Endothelial cell of umbilical vein (primary cell): ENCODE data around the gene TOGARAM2. TPM values are rescaled to one million over a fixed set of nuclear protein-coding genes. Genes with fewer than 3 reads are reported as not detected.

Experiments used
- BruUV-seq: library from RNA; stranded (reverse); fragments of 400-500 nt; replicated peaks from 2 replicates; lab custom pipeline; 2021; lab: Mats Ljungman, UMichigan
- CTCF ChIA-PET: fragments of 300-600, 350-600 bp; sonication (Branson Sonifier 250); formaldehyde crosslinking; loops from one replicate; lab custom pipeline; 2021; ENCODE audit warnings: antibody characterized with exemption, inconsistent platforms; lab: Charles Lee
- POLR2A ChIA-PET: fragments of 300-600, 350-600 bp; sonication (Branson Sonifier 250); formaldehyde crosslinking; loops from one replicate; lab custom pipeline; 2021; ENCODE audit warnings: antibody characterized with exemption, inconsistent platforms; lab: Charles Lee
- DNase-seq: peaks from one replicate; pipeline ENCODE4 v3.0.0-alpha.2; 2011; ENCODE audit warnings: low read depth, low spot score
- FAIRE-seq: peaks from 2 replicates; lab custom pipeline; 2011; peaks lifted over from hg19 to GRCh38; lab: Jason Lieb, UNC
- H2AFZ ChIP-seq: 2 replicates; pipeline ENCODE4 v1.6.0; 2012; ENCODE audit warnings: low read depth, low read length, control low read depth, inconsistent platforms
- H3K27ac ChIP-seq: 2 replicates; pipeline ENCODE4 v1.5.1; 2011; ENCODE audit warnings: low read depth, mild to moderate bottlenecking, control low read depth, low read length, moderate library complexity; ENCODE audit not compliant: insufficient read depth
- H3K27me3 ChIP-seq, 2 experiments: 2 replicates each; pipeline versions ENCODE4 v1.6.0 to v1.6.1; 2011; ENCODE audit warnings: low read length in 2 of 2, mixed read lengths in 1 of 2; ENCODE audit not compliant: control insufficient read depth in 2 of 2, insufficient read depth in 2 of 2
- H3K36me3 ChIP-seq, 2 experiments: 2 replicates in 1 of 2; 3 replicates in 1 of 2; pipeline ENCODE4 v1.5.1; 2011; ENCODE audit warnings: low read length in 2 of 2, mild to moderate bottlenecking in 1 of 2, moderate library complexity in 1 of 2; ENCODE audit not compliant: control insufficient read depth in 2 of 2, insufficient read depth in 2 of 2; ENCODE audit errors: extremely low read depth in 1 of 2
- H3K4me1 ChIP-seq: 3 replicates; pipeline ENCODE4 v1.5.1; 2011; ENCODE audit warnings: mild to moderate bottlenecking, low read length; ENCODE audit not compliant: control insufficient read depth, insufficient read depth; ENCODE audit errors: extremely low read depth
- H3K4me2 ChIP-seq: 2 replicates; pipeline ENCODE4 v1.6.1; 2011; ENCODE audit warnings: low read length, control low read depth, mixed read lengths; ENCODE audit not compliant: insufficient read depth
- H3K4me3 ChIP-seq, 3 experiments: fragments of 200-600 bp in 1 of 3; sonication (generic), shearing (Covaris generic) in 1 of 3; replicated peaks in 1 of 3; 2 replicates each; pipeline ENCODE4 v1.5.1; 2011 to 2016; ENCODE audit warnings: control low read depth in 3 of 3, low read length in 3 of 3, mild to moderate bottlenecking in 2 of 3, inconsistent platforms in 1 of 3, low read depth in 1 of 3, moderate library complexity in 1 of 3; ENCODE audit not compliant: insufficient read depth in 1 of 3
- H3K79me2 ChIP-seq: 2 replicates; pipeline ENCODE4 v1.6.0; 2012; ENCODE audit warnings: low read length, inconsistent platforms; ENCODE audit not compliant: control insufficient read depth, insufficient read depth
- H3K9ac ChIP-seq: replicated peaks from 2 replicates; pipeline ENCODE3; 2011; ENCODE audit warnings: low read length, control low read depth; ENCODE audit not compliant: insufficient read depth; ENCODE audit errors: extremely low read depth
- H3K9me1 ChIP-seq: replicated peaks from 3 replicates; pipeline ENCODE4 v1.6.0; 2011; ENCODE audit warnings: mild to moderate bottlenecking, low read length; ENCODE audit not compliant: control insufficient read depth, insufficient read depth; ENCODE audit errors: extremely low read depth
- H3K9me3 ChIP-seq: replicated peaks from 2 replicates; pipeline ENCODE4 v1.5.1; 2012; ENCODE audit warnings: low read length, inconsistent platforms; ENCODE audit not compliant: control insufficient read depth, insufficient read depth
- H4K20me1 ChIP-seq: replicated peaks from 2 replicates; pipeline ENCODE3; 2011; ENCODE audit warnings: mild to moderate bottlenecking, low read length; ENCODE audit not compliant: control insufficient read depth, insufficient read depth; ENCODE audit errors: extremely low read depth
- CTCF ChIP-seq, 2 donors: IDR thresholded peaks; 1 replicate in 1 of 2; 2 replicates in 1 of 2; pipeline ENCODE4 v1.5.1; 2011; ENCODE audit warnings: low read length in 2 of 2, mild to moderate bottlenecking in 2 of 2, moderate library complexity in 2 of 2, control low read depth in 1 of 2, inconsistent platforms in 1 of 2, low read depth in 1 of 2; ENCODE audit not compliant: insufficient read depth in 1 of 2; ENCODE audit errors: extremely low read depth in 1 of 2
- EZH2 ChIP-seq: IDR thresholded peaks from 2 replicates; pipeline ENCODE4 v1.6.1; 2012; ENCODE audit warnings: borderline replicate concordance, low read depth, mild to moderate bottlenecking, moderate library complexity, low read length, inconsistent platforms; ENCODE audit not compliant: severe bottlenecking
- FOS ChIP-seq: IDR thresholded peaks from 2 replicates; pipeline ENCODE4 v1.6.1; 2011; ENCODE audit warnings: mild to moderate bottlenecking, low read length, moderate library complexity, borderline replicate concordance; ENCODE audit not compliant: insufficient read depth
- JUN ChIP-seq: IDR thresholded peaks from 2 replicates; pipeline ENCODE4 v1.6.1; 2011; ENCODE audit warnings: borderline replicate concordance, low read depth; ENCODE audit not compliant: insufficient read length, insufficient read depth
- MAX ChIP-seq: IDR thresholded peaks from 2 replicates; pipeline ENCODE4 v1.6.1; 2011; ENCODE audit not compliant: insufficient read depth, insufficient read length
- MYC ChIP-seq: IDR thresholded peaks from one replicate; pipeline ENCODE4 v1.6.1; 2011; ENCODE audit warnings: mild to moderate bottlenecking, low read depth, low read length
- POLR2A ChIP-seq: IDR thresholded peaks from 2 replicates; pipeline ENCODE4 v1.6.1; 2012; ENCODE audit warnings: low read depth, mild to moderate bottlenecking, control low read depth, low read length
- dilution Hi-C: fragments of 300-500 bp; cut with MboI; formaldehyde crosslinking; loops from one replicate; pipeline ENCODE4 v1.15.0; 2019; ENCODE audit warnings: low sequenced_read_pairs; ENCODE audit not compliant: extremely low pct_ligation_motif_present
- intact Hi-C: fragments of 100-400 bp; cut with micrococcal nuclease; formaldehyde crosslinking; loops from one replicate; pipeline ENCODE4 v1.10.0; 2022
- polyA plus RNA-seq, 4 experiments: library from polyadenylated mRNA; depleted of rRNA in 3 of 4; stranded (reverse) in 3 of 4; unstranded in 1 of 4; fragments of >200 nt; gene quantifications; 2 replicates each; pipeline versions ENCODE4 v1.2.1 to v1.2.3, GENCODE V29; 2011 to 2012; ENCODE audit warnings: missing spikeins in 1 of 4
- total RNA-seq: library from RNA; stranded (reverse); gene quantifications from 2 replicates; pipeline ENCODE4 v1.2.3, GENCODE V29; 2021

The TOGARAM2 gene
- total and polyA plus RNA-seq, 2 donors (not counting 3 experiments of a cell fraction or from before 2014, with no cell fraction given) = not detected

GRCh38 chr2:29005331-29005730, 24.2 kb downstream of the TOGARAM2 start:
- Histone ChIP-seq H3K27me3 (no peaks in the 10 kb centered on the region), H3K4me2 (no peak overlapping the region), H3K4me3 (no peak overlapping the region), H3K36me3 (no peaks in the 10 kb centered on the region), H2AFZ (no peak overlapping the region), H3K9ac (no peak overlapping the region), H3K79me2 (no peaks in the 10 kb centered on the region), H3K9me1 (no peaks in the 10 kb centered on the region), H4K20me1 (no peaks in the 10 kb centered on the region), H3K27ac (no peak overlapping the region), H3K4me1 (no peaks in the 10 kb centered on the region), H3K9me3 (no peaks in the 10 kb centered on the region)
- no peak for FAIRE-seq
- intact Hi-C loops (no loop called here), dilution Hi-C loops (no loop called here)
- no peak for TF ChIP-seq POLR2A
- no peak for TF ChIP-seq MYC
- TF ChIP-seq JUN = no peak
- TF ChIP-seq MAX = no peak
- no peak for TF ChIP-seq CTCF (IDR thresholded peaks at IDR 0.05; ENCODE audit: extremely low read depth in 1 of 2, insufficient read depth in 1 of 2, low read depth in 1 of 2, low read length in 2 of 2)
- TF ChIP-seq FOS = no peak
- no peak for TF ChIP-seq EZH2
- ChIA-PET CTCF (no interaction called here), POLR2A (no interaction called here)
- no TSS peak for BruUV-seq
- no peak for DNase-seq
